SK-N-SH (cell line): Measurements from ENCODE around the gene ABCD2. TPM values are rescaled to one million over a fixed set of nuclear protein-coding genes. Genes with fewer than 3 reads are reported as not detected.

ENCODE experiments used
- CTCF ChIA-PET: fragments of 300-600, 350-600 bp; formaldehyde crosslinking; extraction: SDS; loops from one replicate; lab custom pipeline; 2021; lab: Yijun Ruan, JAX
- POLR2A ChIA-PET: fragments of 350-600 bp; sonication (Branson Sonifier 250); formaldehyde crosslinking; extraction: SDS; loops from one replicate; lab custom pipeline; 2020; ENCODE audit warnings: antibody characterized with exemption, inconsistent platforms; lab: Yijun Ruan, JAX
- DNase-seq: peaks from one replicate; pipeline ENCODE4 v3.0.0; 2012
- H2AFZ ChIP-seq: fragments of 200-600 bp; sonication (generic); 2 replicates; pipeline ENCODE4 v1.8.1; 2016; ENCODE audit warnings: antibody characterized with exemption, mild to moderate bottlenecking, low read depth
- H3F3A ChIP-seq: fragments of 200-600 bp; sonication (generic); replicated peaks from 2 replicates; pipeline ENCODE3; 2016; ENCODE audit warnings: antibody characterized with exemption, mild to moderate bottlenecking; ENCODE audit not compliant: insufficient read depth
- H3K27ac ChIP-seq, 2 experiments: fragments of 200-500 bp in 1 of 2; fragments of 200-600 bp in 1 of 2; sonication (Bioruptor generic) in 1 of 2; sonication (generic), shearing (Covaris generic) in 1 of 2; 2 replicates each; pipeline versions ENCODE4 v1.5.1 to v1.6.1; 2014 to 2016; ENCODE audit warnings: low read depth in 2 of 2, inconsistent platforms in 1 of 2, low read length in 1 of 2, mild to moderate bottlenecking in 1 of 2, mixed read lengths in 1 of 2
- H3K27me3 ChIP-seq: fragments of 200-600 bp; sonication (generic), shearing (Covaris generic); 2 replicates; pipeline ENCODE4 v1.6.1; 2016; ENCODE audit warnings: mixed run types; ENCODE audit not compliant: insufficient read depth
- H3K36me3 ChIP-seq, 2 experiments: fragments of 200-500 bp in 1 of 2; fragments of 200-600 bp in 1 of 2; sonication (Bioruptor generic) in 1 of 2; sonication (generic) in 1 of 2; replicated peaks in 1 of 2; 2 replicates each; pipeline versions ENCODE3 to v1.5.1; 2014 to 2016; ENCODE audit warnings: low read length in 1 of 2, mild to moderate bottlenecking in 1 of 2; ENCODE audit not compliant: insufficient read depth in 2 of 2, control insufficient read depth in 1 of 2
- H3K4me1 ChIP-seq, 2 experiments: fragments of 200-500 bp in 1 of 2; fragments of 200-600 bp in 1 of 2; sonication (Bioruptor generic) in 1 of 2; sonication (generic), shearing (Covaris generic) in 1 of 2; 2 replicates each; pipeline versions ENCODE4 v1.5.1 to v1.6.1; 2014 to 2016; ENCODE audit warnings: low read depth in 1 of 2, low read length in 1 of 2, mixed run types in 1 of 2; ENCODE audit not compliant: insufficient read depth in 2 of 2, control insufficient read depth in 1 of 2
- H3K4me2 ChIP-seq: fragments of 200-600 bp; sonication (generic), shearing (Covaris generic); 2 replicates; pipeline ENCODE4 v1.6.1; 2017; ENCODE audit warnings: mixed run types
- H3K4me3 ChIP-seq, 2 experiments: fragments of 200-500 bp in 1 of 2; fragments of 200-600 bp in 1 of 2; sonication (Bioruptor generic) in 1 of 2; sonication (generic), shearing (Covaris generic) in 1 of 2; 2 replicates each; pipeline versions ENCODE4 v1.5.1 to v1.8.1; 2014 to 2016; ENCODE audit warnings: low read depth in 2 of 2, inconsistent platforms in 1 of 2, low read length in 1 of 2, mild to moderate bottlenecking in 1 of 2, mixed read lengths in 1 of 2, moderate library complexity in 1 of 2
- H3K79me2 ChIP-seq: fragments of 200-600 bp; sonication (generic); 2 replicates; pipeline ENCODE4 v1.8.1; 2017; ENCODE audit warnings: mild to moderate bottlenecking; ENCODE audit not compliant: insufficient read depth
- H3K9ac ChIP-seq: fragments of 200-600 bp; sonication (generic); 2 replicates; pipeline ENCODE4 v1.6.1; 2017; ENCODE audit warnings: mixed run types
- H3K9me2 ChIP-seq: fragments of 200-600 bp; sonication (generic); 2 replicates; pipeline ENCODE4 v1.6.1; 2017; ENCODE audit warnings: mixed run types
- H3K9me3 ChIP-seq: fragments of 200-600 bp; sonication (generic); 2 replicates; pipeline ENCODE4 v1.6.1; 2017; ENCODE audit warnings: mixed run types, mild to moderate bottlenecking, moderate library complexity
- H4K20me1 ChIP-seq: fragments of 200-600 bp; sonication (generic); 2 replicates; pipeline ENCODE4 v1.6.1; 2017; ENCODE audit warnings: mild to moderate bottlenecking, mixed run types; ENCODE audit not compliant: insufficient read depth
- CHD2 ChIP-seq: fragments of 150-350 bp; IDR thresholded peaks from 2 replicates; pipeline ENCODE4 v1.6.1; 2018; ENCODE audit warnings: low read length; ENCODE audit not compliant: partially characterized antibody
- FOSL2 ChIP-seq: IDR thresholded peaks from 2 replicates; pipeline ENCODE4 v1.4.0; 2012; ENCODE audit warnings: low read depth, mild to moderate bottlenecking, moderate library complexity, borderline replicate concordance
- FOXJ3 ChIP-seq: sonication (generic); formaldehyde crosslinking; IDR thresholded peaks from 2 replicates; pipeline ENCODE4 v1.5.1; 2020; ENCODE audit warnings: mild to moderate bottlenecking, missing genetic modification reagents
- FOXM1 ChIP-seq: IDR thresholded peaks from 2 replicates; pipeline ENCODE4 v1.4.0; 2012; ENCODE audit warnings: low read depth, mild to moderate bottlenecking
- JUND ChIP-seq: IDR thresholded peaks from 2 replicates; pipeline ENCODE4 v1.4.0; 2012
- MEF2A ChIP-seq: IDR thresholded peaks from 2 replicates; pipeline ENCODE4 v1.4.0; 2012; ENCODE audit warnings: low read depth, borderline replicate concordance
- MXI1 ChIP-seq: IDR thresholded peaks from 2 replicates; pipeline ENCODE4 v1.6.1; 2012; ENCODE audit warnings: mild to moderate bottlenecking, low read depth, low read length, improper control_type of control experiment
- NFIC ChIP-seq: IDR thresholded peaks from 2 replicates; pipeline ENCODE4 v1.4.0; 2012; ENCODE audit warnings: borderline replicate concordance
- NRF1 ChIP-seq: IDR thresholded peaks from 2 replicates; pipeline ENCODE4 v1.6.1; 2012; ENCODE audit warnings: low read depth, mild to moderate bottlenecking, low read length
- POLR2AphosphoS5 ChIP-seq: IDR thresholded peaks from 2 replicates; pipeline ENCODE4 v1.6.1; 2012; ENCODE audit warnings: low read depth, low read length
- RAD21 ChIP-seq: IDR thresholded peaks from 2 replicates; pipeline ENCODE4 v1.6.1; 2012; ENCODE audit warnings: mild to moderate bottlenecking, low read length
- RCOR1 ChIP-seq: fragments of 150-350 bp; IDR thresholded peaks from 2 replicates; pipeline ENCODE4 v1.6.1; 2017; ENCODE audit warnings: antibody characterized with exemption, low read length
- RXRA ChIP-seq: IDR thresholded peaks from 2 replicates; pipeline ENCODE4 v1.4.0; 2012; ENCODE audit warnings: low read depth, mild to moderate bottlenecking, borderline replicate concordance
- SMC3 ChIP-seq: IDR thresholded peaks from 2 replicates; pipeline ENCODE4 v1.6.1; 2012; ENCODE audit warnings: low read depth, low read length, improper control_type of control experiment
- TCF12 ChIP-seq: IDR thresholded peaks from 2 replicates; pipeline ENCODE4 v1.4.0; 2012
- TEAD4 ChIP-seq: IDR thresholded peaks from 2 replicates; pipeline ENCODE4 v1.4.0; 2012; ENCODE audit warnings: mild to moderate bottlenecking, borderline replicate concordance; ENCODE audit not compliant: insufficient read depth
- WGBS: methylation state at CpG from one replicate; pipeline ENCODE4 v1.1.6; 2017; ENCODE audit warnings: low lambda C conversion rate; 5-methylcytosine and 5-hydroxymethylcytosine counted together
- polyA plus RNA-seq, 3 experiments: library from polyadenylated mRNA; depleted of rRNA; stranded (reverse); fragments of >200 nt; gene quantifications; 2 replicates each; pipeline ENCODE4 v1.2.3, GENCODE V29; 2012
- TF ChIP-seq, protein P1 (sequence below): IDR thresholded peaks from 2 replicates; pipeline ENCODE4 v1.4.0; 2012; ENCODE audit warnings: low read depth, borderline replicate concordance
- TF ChIP-seq, protein P2 (sequence below): IDR thresholded peaks from 2 replicates; pipeline ENCODE4 v1.4.0; 2012; ENCODE audit warnings: low read depth, borderline replicate concordance
- TF ChIP-seq, protein P3 (sequence below): IDR thresholded peaks from 2 replicates; pipeline ENCODE4 v1.4.0; 2012; ENCODE audit warnings: low read depth
- TF ChIP-seq, protein P4 (sequence below): fragments of 150-350 bp; IDR thresholded peaks from 2 replicates; pipeline ENCODE4 v1.6.1; 2016; ENCODE audit warnings: mild to moderate bottlenecking, low read depth, low read length
- TF ChIP-seq, protein P5 (sequence below): fragments of 150-350 bp; IDR thresholded peaks from 2 replicates; pipeline ENCODE4 v1.6.1; 2017; ENCODE audit warnings: antibody characterized with exemption, low read length, low read depth, borderline replicate concordance

Gene ABCD2
- polyA plus RNA-seq, 1 of the 3 experiments (the other 2 are of a cell fraction), result 0.02 TPM

DNA sequence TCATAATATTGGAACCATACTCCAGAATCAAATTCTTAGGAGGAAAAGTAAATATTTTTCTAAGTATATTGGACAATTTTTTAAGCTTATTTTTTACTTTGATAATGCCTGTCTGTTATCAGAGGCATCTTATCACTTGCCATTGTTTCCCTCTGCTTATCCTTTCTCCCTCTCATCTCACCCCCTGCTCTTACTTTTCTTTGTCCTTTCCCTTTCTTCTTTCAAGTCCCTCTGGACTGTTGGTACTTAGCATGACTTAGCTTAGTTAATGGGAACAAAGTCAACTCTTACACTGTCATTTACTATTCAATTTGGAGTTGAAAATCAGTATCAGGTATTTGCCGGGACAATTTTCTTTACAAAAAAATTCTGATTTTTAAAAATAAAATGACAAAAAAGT, 45.2 kb downstream of the ABCD2 start:
- Histone ChIP-seq H3K9ac (no peak overlapping the region), H3K27ac (no peak overlapping the region), H3K27me3 (no peaks in the 10 kb centered on the region), H4K20me1 (no peaks in the 10 kb centered on the region), H3K4me3 (no peak overlapping the region), H3K9me2 (no peaks in the 10 kb centered on the region), H3K9me3 (no peaks in the 10 kb centered on the region), H3K4me2 (no peak overlapping the region), H2AFZ (no peak overlapping the region), H3K36me3 (no peaks in the 10 kb centered on the region), H3F3A (no peaks in the 10 kb centered on the region), H3K79me2 (no peaks in the 10 kb centered on the region), H3K4me1 (no peaks in the 10 kb centered on the region)
- TF ChIP-seq, protein P1, sequence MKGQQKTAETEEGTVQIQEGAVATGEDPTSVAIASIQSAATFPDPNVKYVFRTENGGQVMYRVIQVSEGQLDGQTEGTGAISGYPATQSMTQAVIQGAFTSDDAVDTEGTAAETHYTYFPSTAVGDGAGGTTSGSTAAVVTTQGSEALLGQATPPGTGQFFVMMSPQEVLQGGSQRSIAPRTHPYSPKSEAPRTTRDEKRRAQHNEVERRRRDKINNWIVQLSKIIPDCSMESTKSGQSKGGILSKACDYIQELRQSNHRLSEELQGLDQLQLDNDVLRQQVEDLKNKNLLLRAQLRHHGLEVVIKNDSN, result no peak
- TF ChIP-seq POLR2AphosphoS5 (no peak), SMC3 (no peak), TEAD4 (no peak), JUND (no peak), MXI1 (no peak), NFIC (no peak), NRF1 (no peak), FOXM1 (no peak), TCF12 (no peak)
- TF ChIP-seq, protein P2, sequence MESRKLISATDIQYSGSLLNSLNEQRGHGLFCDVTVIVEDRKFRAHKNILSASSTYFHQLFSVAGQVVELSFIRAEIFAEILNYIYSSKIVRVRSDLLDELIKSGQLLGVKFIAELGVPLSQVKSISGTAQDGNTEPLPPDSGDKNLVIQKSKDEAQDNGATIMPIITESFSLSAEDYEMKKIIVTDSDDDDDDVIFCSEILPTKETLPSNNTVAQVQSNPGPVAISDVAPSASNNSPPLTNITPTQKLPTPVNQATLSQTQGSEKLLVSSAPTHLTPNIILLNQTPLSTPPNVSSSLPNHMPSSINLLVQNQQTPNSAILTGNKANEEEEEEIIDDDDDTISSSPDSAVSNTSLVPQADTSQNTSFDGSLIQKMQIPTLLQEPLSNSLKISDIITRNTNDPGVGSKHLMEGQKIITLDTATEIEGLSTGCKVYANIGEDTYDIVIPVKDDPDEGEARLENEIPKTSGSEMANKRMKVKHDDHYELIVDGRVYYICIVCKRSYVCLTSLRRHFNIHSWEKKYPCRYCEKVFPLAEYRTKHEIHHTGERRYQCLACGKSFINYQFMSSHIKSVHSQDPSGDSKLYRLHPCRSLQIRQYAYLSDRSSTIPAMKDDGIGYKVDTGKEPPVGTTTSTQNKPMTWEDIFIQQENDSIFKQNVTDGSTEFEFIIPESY, result no peak
- ChIA-PET POLR2A (no interaction called here), CTCF (no interaction called here)
- WGBS, result 88% methylated on average over 1 of the region's 1 CpG
- DNase-seq, result no peak

DNA sequence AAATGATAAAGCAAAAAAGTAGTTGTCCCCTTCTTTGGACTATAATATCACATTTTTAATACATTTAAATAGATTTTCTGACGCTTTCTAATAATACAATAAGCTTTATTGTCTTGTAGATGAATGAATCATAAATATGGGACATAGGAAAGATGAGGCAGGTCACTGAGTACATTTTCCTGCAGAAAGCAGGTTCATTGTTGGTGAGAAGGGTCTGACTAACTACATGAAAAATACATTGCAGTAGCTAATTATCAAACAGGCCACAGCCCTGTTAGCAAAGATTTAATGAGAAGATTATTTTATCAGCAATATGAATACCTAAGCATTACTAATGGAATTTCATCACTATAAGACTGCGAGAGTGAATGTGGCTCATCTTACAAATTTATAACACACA, 45.6 kb downstream of the ABCD2 start:
- H3F3A ChIP-seq, result no peaks in the 10 kb centered on the region
- TF ChIP-seq RAD21 (no peak), TEAD4 (no peak), FOXJ3 (no peak), CHD2 (no peak), RXRA (no peak), FOSL2 (no peak), SMC3 (no peak), RCOR1 (no peak), NRF1 (no peak), FOXM1 (no peak), MEF2A (no peak)
- TF ChIP-seq, protein P3, sequence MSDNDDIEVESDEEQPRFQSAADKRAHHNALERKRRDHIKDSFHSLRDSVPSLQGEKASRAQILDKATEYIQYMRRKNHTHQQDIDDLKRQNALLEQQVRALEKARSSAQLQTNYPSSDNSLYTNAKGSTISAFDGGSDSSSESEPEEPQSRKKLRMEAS, result no peak
- TF ChIP-seq, protein P4, sequence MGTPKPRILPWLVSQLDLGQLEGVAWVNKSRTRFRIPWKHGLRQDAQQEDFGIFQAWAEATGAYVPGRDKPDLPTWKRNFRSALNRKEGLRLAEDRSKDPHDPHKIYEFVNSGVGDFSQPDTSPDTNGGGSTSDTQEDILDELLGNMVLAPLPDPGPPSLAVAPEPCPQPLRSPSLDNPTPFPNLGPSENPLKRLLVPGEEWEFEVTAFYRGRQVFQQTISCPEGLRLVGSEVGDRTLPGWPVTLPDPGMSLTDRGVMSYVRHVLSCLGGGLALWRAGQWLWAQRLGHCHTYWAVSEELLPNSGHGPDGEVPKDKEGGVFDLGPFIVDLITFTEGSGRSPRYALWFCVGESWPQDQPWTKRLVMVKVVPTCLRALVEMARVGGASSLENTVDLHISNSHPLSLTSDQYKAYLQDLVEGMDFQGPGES, result no peak
- TF ChIP-seq, protein P5, sequence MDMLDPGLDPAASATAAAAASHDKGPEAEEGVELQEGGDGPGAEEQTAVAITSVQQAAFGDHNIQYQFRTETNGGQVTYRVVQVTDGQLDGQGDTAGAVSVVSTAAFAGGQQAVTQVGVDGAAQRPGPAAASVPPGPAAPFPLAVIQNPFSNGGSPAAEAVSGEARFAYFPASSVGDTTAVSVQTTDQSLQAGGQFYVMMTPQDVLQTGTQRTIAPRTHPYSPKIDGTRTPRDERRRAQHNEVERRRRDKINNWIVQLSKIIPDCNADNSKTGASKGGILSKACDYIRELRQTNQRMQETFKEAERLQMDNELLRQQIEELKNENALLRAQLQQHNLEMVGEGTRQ, result no peak
- 51% methylated on average over 2 of the region's 2 CpGs for WGBS
- H3K9me2 ChIP-seq, result no peaks in the 10 kb centered on the region
- H4K20me1 ChIP-seq, result no peaks in the 10 kb centered on the region
- H3K36me3 ChIP-seq, result no peaks in the 10 kb centered on the region
- H3K4me3 ChIP-seq, result no peak overlapping the region
- no peaks in the 10 kb centered on the region for H3K27me3 ChIP-seq
- no peak overlapping the region for H3K27ac ChIP-seq
- ChIA-PET POLR2A (no interaction called here), CTCF (interaction anchor here (0.7 kb wide), 1 partner anchor 541 kb away, joined by 3 read pairs; no protein-coding TSS in a partner anchor)
- H2AFZ ChIP-seq, result no peak overlapping the region
- H3K79me2 ChIP-seq, result no peaks in the 10 kb centered on the region
- no peaks in the 10 kb centered on the region for H3K4me1 ChIP-seq
- no peaks in the 10 kb centered on the region for H3K9me3 ChIP-seq
- no peak overlapping the region for H3K9ac ChIP-seq
- H3K4me2 ChIP-seq, result no peak overlapping the region
- DNase-seq, result no peak
